ENCODE data around the gene SCGN.

Gene SCGN

GRCh38 chr6:25639653-25640052 is 12.4 kb upstream of the SCGN start:
- FAIRE-seq: no peak
- DNase-seq (ENCODE audit: insufficient read length, low spot score): no peak

- DNase-seq (ENCODE audit: insufficient read length, low spot score): no peak
- FAIRE-seq: no peak
These were observed 11.6 kb upstream of the SCGN start for GRCh38 chr6:25640446-25640845.

GRCh38 chr6:25640891-25641290 is 11.1 kb upstream of the SCGN start:
- no peak for FAIRE-seq
- no peak for DNase-seq (ENCODE audit: insufficient read length, low spot score)

GRCh38 chr6:25641377-25641776 is 10.6 kb upstream of the SCGN start:
- DNase-seq (ENCODE audit: insufficient read length, low spot score) (no peak), FAIRE-seq (no peak)

GRCh38 chr6:25641940-25642666 is 9.9 kb upstream of the SCGN start:
- DNase-seq (ENCODE audit: insufficient read length, low spot score) (no peak), FAIRE-seq (no peak)

GRCh38 chr6:25642667-25643328 is 9.2 kb upstream of the SCGN start:
- DNase-seq (ENCODE audit: insufficient read length, low spot score): no peak
- no peak for FAIRE-seq

- DNase-seq (ENCODE audit: insufficient read length, low spot score) (no peak), FAIRE-seq (no peak)
These were observed 6.1 kb upstream of the SCGN start for GRCh38 chr6:25645916-25646315.

GRCh38 chr6:25649611-25650010 is 2.4 kb upstream of the SCGN start:
- DNase-seq (ENCODE audit: insufficient read length, low spot score): no peak

GRCh38 chr6:25655723-25656122 is 3.7 kb downstream of the SCGN start:
- DNase-seq (ENCODE audit: insufficient read length, low spot score): no peak
- no peak for FAIRE-seq

More at GRCh38 chr6:25649611-25650010, 2.4 kb upstream of the SCGN start:
- no peak for FAIRE-seq

- DNase-seq (ENCODE audit: insufficient read length, low spot score) (no peak), FAIRE-seq (no peak)
These were observed 7.8 kb downstream of the SCGN start for GRCh38 chr6:25659633-25660368.

GRCh38 chr6:25660512-25660911 is 8.5 kb downstream of the SCGN start:
- DNase-seq (ENCODE audit: insufficient read length, low spot score): no peak

GRCh38 chr6:25661129-25661779 is 9.2 kb downstream of the SCGN start:
- DNase-seq (ENCODE audit: insufficient read length, low spot score) (no peak), FAIRE-seq (no peak)

More at GRCh38 chr6:25660512-25660911, 8.5 kb downstream of the SCGN start:
- FAIRE-seq: no peak

- DNase-seq (ENCODE audit: insufficient read length, low spot score): no peak
These were observed 13.4 kb downstream of the SCGN start for GRCh38 chr6:25665455-25665854.

GRCh38 chr6:25669413-25669812 is 17.4 kb downstream of the SCGN start:
- FAIRE-seq (no peak), DNase-seq (ENCODE audit: insufficient read length, low spot score) (no peak)

More at GRCh38 chr6:25665455-25665854, 13.4 kb downstream of the SCGN start:
- FAIRE-seq: no peak

GRCh38 chr6:25670208-25670607 is 18.2 kb downstream of the SCGN start:
- FAIRE-seq (no peak), DNase-seq (ENCODE audit: insufficient read length, low spot score) (no peak)

GRCh38 chr6:25670793-25671513 is 18.9 kb downstream of the SCGN start:
- DNase-seq (ENCODE audit: insufficient read length, low spot score): no peak
- no peak for FAIRE-seq

GRCh38 chr6:25671652-25672051 is 19.6 kb downstream of the SCGN start:
- no peak for FAIRE-seq
- no peak for DNase-seq (ENCODE audit: insufficient read length, low spot score)

GRCh38 chr6:25675167-25675566 is 23.2 kb downstream of the SCGN start:
- DNase-seq (ENCODE audit: insufficient read length, low spot score) (no peak), FAIRE-seq (no peak)

- DNase-seq (ENCODE audit: insufficient read length, low spot score): no peak
These were observed 24.8 kb downstream of the SCGN start for GRCh38 chr6:25676775-25677174.

GRCh38 chr6:25681848-25682247 is 29.8 kb downstream of the SCGN start:
- FAIRE-seq (no peak), DNase-seq (ENCODE audit: insufficient read length, low spot score) (no peak)

More at GRCh38 chr6:25676775-25677174, 24.8 kb downstream of the SCGN start:
- FAIRE-seq: no peak

All from GM19239 (cell line).